Right ventricle myocardium inferior (tissue), 1 donor: ENCODE measurements around the gene TENT5C. TPM values are rescaled to one million over a fixed set of nuclear protein-coding genes. Genes with fewer than 3 reads are reported as not detected.

Experiments
- ATAC-seq: fragments of 200-7000 bp; cut with Tn5 transposase; one replicate; pipeline ENCODE4 v1.9.1; 2020; ENCODE audit warnings: mild to moderate bottlenecking, moderate library complexity
- DNase-seq: peaks from one replicate; pipeline ENCODE4 v3.0.0; 2021; ENCODE audit errors: missing footprints
- intact Hi-C: fragments of 100-400 bp; cut with DNase I; formaldehyde crosslinking; loops from one replicate; pipeline ENCODE4 v1.11.0; 2022
- total RNA-seq: library from RNA; stranded (reverse); fragmentation: NEBNext Ultra II Directional; extraction: Animal tissue kit (Norgen Biotek cat#: 25700); gene quantifications from one replicate; pipeline ENCODE4 v1.2.1, GENCODE V29; 2021
- donor health status: DM: no; HTN: yes; CAD: no; lungs with severe emphysema.

The TENT5C gene
- total RNA-seq, 1 donor from 2014 or later = 18.7 TPM

GRCh38 chr1:117643601-117644000 is 37.8 kb downstream of the TENT5C start:
- intact Hi-C loops = no loop called here
- no peak for DNase-seq
- no peak for ATAC-seq

- DNase-seq (no peak), ATAC-seq (no peak)
- intact Hi-C loops = no loop called here
Observed at GRCh38 chr1:117644696-117645311, 39.0 kb downstream of the TENT5C start.

GRCh38 chr1:117645343-117645742 is 39.5 kb downstream of the TENT5C start:
- intact Hi-C loops = no loop called here
- DNase-seq = no peak
- ATAC-seq = no peak

- DNase-seq = no peak
- intact Hi-C loops = no loop called here
- ATAC-seq = no peak
Observed at GRCh38 chr1:117646007-117646811, 40.4 kb downstream of the TENT5C start.

GRCh38 chr1:117646956-117647355 is 41.1 kb downstream of the TENT5C start:
- ATAC-seq = no peak
- DNase-seq = no peak
- intact Hi-C loops = no loop called here

GRCh38 chr1:117648015-117648414 is 42.2 kb downstream of the TENT5C start:
- no peak for ATAC-seq
- no peak for DNase-seq
- intact Hi-C loops = no loop called here

- DNase-seq = no peak
- intact Hi-C loops = no loop called here
- no peak for ATAC-seq
Observed at GRCh38 chr1:117650840-117651568, 45.2 kb downstream of the TENT5C start.

GRCh38 chr1:117651616-117652015 is 45.8 kb downstream of the TENT5C start:
- intact Hi-C loops = no loop called here
- DNase-seq (no peak), ATAC-seq (no peak)

GRCh38 chr1:117652421-117652820 is 46.6 kb downstream of the TENT5C start:
- intact Hi-C loops = no loop called here
- no peak for ATAC-seq
- DNase-seq = no peak

GRCh38 chr1:117653195-117653594 is 47.3 kb downstream of the TENT5C start:
- no peak for DNase-seq
- no peak for ATAC-seq
- intact Hi-C loops = no loop called here

- intact Hi-C loops = no loop called here
Observed at GRCh38 chr1:117653732-117654492, 48.1 kb downstream of the TENT5C start.

GRCh38 chr1:117654493-117655219 is 48.8 kb downstream of the TENT5C start:
- intact Hi-C loops = no loop called here
- no peak for DNase-seq
- ATAC-seq = no peak

More at GRCh38 chr1:117653732-117654492, 48.1 kb downstream of the TENT5C start:
- DNase-seq = no peak
- no peak for ATAC-seq

- intact Hi-C loops = no loop called here
Observed at GRCh38 chr1:117655220-117655577, 49.4 kb downstream of the TENT5C start.

GRCh38 chr1:117656202-117656641 is 50.4 kb downstream of the TENT5C start:
- ATAC-seq (peak; percentile 10), DNase-seq (peak; percentile 68)
- intact Hi-C loops = no loop called here

More at GRCh38 chr1:117655220-117655577, 49.4 kb downstream of the TENT5C start:
- ATAC-seq (peak; percentile 46), DNase-seq (no peak)

- intact Hi-C loops = no loop called here
- DNase-seq (no peak), ATAC-seq (no peak)
Observed at GRCh38 chr1:117657031-117657430, 51.2 kb downstream of the TENT5C start.

GRCh38 chr1:117657949-117658660 is 52.3 kb downstream of the TENT5C start:
- DNase-seq (no peak), ATAC-seq (no peak)
- intact Hi-C loops = no loop called here

- intact Hi-C loops = no loop called here
- no peak for DNase-seq
- no peak for ATAC-seq
Observed at GRCh38 chr1:117658676-117659075, 52.8 kb downstream of the TENT5C start.
